Omental fat pad (tissue), 4 donors: ENCODE results near the gene KCNQ1. TPM values are rescaled to one million over a fixed set of nuclear protein-coding genes. Genes with fewer than 3 reads are reported as not detected.
A peak's percentile ranks its signal among the peaks of the same experiment; 100 is the strongest.

Source experiments
- ATAC-seq: fragments of 150-250 bp; one replicate; pipeline ENCODE4 v1.9.1; 2016; ENCODE audit warnings: mild to moderate bottlenecking, moderate library complexity; ENCODE audit not compliant: low FRiP score
- DNase-seq: peaks from one replicate; pipeline ENCODE4 v3.0.0-alpha.2; 2019; ENCODE audit warnings: low spot score
- total RNA-seq, 4 donors: library from RNA; depleted of rRNA; stranded (reverse); fragments of >200 nt; gene quantifications; one replicate each; pipeline ENCODE4 v1.1.0, GENCODE V29; 2016
- TF ChIP-seq, protein P1 (sequence below), 3 donors: fragments of 450-650 bp; IDR thresholded peaks; one replicate each; pipeline ENCODE4 v1.5.1; 2016 to 2017; ENCODE audit warnings: antibody characterized with exemption in 3 of 3, mild to moderate bottlenecking in 3 of 3, moderate library complexity in 2 of 3

The KCNQ1 gene
- total RNA-seq, 4 donors from 2014 or later: 4.5 to 5.9 (median 5.2) TPM

DNA sequence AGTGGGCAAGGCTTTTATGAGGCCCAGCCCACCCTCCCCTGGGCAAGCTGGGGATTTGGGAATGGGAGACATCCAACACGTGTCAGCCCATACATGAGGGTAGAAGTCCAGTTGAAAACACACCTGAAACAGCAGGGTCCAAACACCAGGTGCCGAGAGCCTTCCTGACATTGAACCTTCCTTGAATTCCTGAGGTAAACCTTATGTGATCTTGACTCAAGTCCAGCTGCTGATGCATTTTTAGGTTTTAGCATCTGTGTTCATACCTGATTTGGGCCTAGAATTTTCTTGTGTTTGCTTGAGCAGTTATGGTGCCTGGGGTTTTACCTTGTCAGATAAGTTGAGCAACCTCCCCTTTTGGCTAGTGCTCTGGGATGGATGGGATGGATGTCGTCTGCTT, 374.5 kb downstream of the KCNQ1 start:
- ATAC-seq (no peak), DNase-seq (no peak)
- TF ChIP-seq, protein P1, sequence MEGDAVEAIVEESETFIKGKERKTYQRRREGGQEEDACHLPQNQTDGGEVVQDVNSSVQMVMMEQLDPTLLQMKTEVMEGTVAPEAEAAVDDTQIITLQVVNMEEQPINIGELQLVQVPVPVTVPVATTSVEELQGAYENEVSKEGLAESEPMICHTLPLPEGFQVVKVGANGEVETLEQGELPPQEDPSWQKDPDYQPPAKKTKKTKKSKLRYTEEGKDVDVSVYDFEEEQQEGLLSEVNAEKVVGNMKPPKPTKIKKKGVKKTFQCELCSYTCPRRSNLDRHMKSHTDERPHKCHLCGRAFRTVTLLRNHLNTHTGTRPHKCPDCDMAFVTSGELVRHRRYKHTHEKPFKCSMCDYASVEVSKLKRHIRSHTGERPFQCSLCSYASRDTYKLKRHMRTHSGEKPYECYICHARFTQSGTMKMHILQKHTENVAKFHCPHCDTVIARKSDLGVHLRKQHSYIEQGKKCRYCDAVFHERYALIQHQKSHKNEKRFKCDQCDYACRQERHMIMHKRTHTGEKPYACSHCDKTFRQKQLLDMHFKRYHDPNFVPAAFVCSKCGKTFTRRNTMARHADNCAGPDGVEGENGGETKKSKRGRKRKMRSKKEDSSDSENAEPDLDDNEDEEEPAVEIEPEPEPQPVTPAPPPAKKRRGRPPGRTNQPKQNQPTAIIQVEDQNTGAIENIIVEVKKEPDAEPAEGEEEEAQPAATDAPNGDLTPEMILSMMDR (IDR thresholded peaks at IDR 0.05): no peak

DNA sequence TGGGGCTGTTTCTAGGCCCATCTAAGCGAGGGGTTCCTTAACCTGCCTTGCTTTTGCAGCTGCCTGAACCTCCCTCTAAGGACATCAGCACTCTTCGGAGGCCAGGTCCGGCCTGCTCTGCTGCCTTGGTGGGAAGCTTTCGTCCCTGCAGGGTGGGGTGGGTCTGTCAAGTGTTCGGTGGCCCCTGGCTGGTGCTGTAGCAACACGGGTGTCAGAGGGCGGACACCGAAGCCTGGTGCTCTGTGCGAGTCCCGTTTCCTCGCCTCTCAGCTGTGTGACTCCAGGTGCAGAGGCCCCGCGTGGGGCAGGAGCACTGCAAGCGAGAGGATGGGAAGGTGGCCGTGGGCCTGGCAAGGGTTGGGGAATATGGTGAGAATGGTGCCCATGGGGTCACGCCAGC, 376.2 kb downstream of the KCNQ1 start:
- TF ChIP-seq, protein P1 (IDR thresholded peaks at IDR 0.05): no peak
- ATAC-seq (no peak), DNase-seq (no peak)

DNA sequence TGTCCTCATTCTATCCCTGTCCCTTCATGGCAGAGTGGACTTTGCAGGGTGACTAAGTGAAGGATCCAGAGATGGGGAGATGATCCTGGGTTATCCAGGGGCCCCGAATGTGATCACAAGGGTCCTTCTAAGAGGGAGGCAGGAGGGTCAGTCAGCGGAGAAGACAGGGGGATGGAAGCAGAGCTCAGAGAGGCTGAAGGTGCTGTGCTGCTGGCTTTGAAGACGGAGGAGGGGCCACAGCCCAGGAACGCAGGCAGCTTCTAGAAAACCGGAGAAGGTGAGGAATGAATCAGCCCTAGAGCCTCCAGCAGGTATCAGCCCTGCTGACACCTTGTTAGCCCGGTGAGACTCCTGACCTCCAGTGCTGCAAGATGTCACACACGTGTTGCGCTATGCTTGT, 377.1 kb downstream of the KCNQ1 start:
- no peak for DNase-seq
- TF ChIP-seq, protein P1 (IDR thresholded peaks at IDR 0.05): no peak
- ATAC-seq: no peak

DNA sequence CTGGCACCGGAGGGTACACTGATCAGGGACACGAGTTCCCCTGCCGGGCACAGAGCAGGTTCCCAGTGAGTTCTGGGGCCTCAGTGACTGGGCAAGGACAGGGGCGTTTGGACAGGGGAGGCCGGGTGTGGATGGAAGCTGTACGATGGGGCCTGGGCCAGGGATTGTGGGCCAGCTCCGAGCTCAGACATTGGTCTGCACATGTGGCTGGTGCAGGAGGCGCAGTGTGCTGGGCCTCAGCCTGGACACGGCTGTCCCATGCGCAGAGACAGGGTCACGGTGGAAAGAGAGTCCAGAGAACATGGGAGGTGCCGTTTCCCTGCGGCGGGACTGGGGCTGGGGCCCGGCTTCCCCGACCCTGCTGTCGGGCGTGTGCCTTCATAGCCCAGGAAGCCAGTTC, 380.0 kb downstream of the KCNQ1 start:
- TF ChIP-seq, protein P1 (IDR thresholded peaks at IDR 0.05): no peak
- ATAC-seq: peak; percentile 13
- DNase-seq: no peak

DNA sequence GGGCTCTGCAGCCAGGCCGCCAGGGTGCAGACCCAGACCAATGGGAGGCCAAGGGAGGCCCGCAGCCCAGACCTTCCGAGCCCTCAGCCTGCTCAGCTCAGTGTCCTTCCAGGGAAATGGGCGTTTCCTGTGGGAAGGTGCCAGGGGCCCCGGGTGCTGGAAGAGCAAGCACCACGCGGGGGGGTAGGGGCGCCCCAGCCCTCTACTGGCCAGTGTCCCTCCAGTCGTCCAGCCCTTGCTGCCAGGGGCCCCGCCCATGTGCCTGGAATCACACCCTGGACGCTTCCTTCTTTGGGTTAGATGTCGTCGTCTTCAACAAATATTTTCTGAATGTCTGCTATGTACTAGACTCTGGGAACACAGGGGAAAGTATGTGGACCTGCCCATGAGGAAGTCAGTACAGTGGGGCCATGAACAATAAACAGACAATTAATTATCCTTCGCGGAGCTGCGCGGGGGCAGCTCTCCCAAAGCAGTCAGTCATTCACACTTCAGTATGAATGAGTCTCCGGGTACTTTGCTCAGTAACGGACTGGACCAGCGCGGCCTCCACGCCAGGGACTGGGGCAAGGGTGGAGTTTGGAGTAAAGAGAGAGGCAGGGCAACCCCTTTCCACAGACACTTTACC, 380.6 kb downstream of the KCNQ1 start:
- TF ChIP-seq, protein P1 (IDR thresholded peaks at IDR 0.05): no peak

DNA sequence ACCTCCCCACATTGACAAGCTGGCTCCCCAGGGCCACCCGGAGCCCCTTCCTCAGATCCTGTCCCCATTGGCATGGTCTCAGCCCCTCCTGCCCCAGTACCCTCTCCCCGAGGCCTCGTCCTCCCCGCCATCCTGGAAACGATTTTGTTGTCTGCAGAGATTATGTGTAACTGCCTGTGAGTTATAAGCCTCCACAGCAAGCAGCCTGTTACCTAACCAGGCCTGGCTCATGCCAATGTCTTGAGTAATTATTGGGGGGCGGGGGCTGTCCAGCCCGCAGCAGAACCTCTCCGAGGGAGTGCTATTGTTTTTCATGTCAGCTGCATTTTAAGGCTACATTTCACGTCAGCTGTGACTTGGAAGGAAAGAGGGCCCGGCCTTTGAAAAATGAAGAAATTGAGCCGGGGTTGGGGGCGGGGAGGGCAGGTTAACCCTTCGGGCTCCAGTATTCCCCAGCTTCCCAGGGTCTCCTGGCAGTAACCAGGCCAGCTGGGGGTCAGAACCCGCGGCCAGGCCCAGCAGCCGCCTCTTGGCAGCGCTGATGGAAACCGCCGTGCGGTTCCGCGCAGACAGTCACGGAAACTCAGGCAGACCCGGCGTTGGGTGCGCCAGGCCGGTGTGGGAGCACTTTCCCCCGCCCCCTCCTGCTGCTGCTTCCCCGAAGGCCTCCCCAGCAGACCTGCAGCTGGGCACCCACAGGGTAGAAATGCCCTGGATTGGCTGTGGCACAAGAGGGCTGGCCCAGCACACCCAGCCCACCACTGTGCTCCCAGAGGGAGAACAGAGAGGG, 381.3 kb downstream of the KCNQ1 start:
- TF ChIP-seq, protein P1 (IDR thresholded peaks at IDR 0.05): no peak

More for the DNA sequence above, 380.6 kb downstream of the KCNQ1 start:
- DNase-seq (no peak), ATAC-seq (peak; percentile 62)

DNA sequence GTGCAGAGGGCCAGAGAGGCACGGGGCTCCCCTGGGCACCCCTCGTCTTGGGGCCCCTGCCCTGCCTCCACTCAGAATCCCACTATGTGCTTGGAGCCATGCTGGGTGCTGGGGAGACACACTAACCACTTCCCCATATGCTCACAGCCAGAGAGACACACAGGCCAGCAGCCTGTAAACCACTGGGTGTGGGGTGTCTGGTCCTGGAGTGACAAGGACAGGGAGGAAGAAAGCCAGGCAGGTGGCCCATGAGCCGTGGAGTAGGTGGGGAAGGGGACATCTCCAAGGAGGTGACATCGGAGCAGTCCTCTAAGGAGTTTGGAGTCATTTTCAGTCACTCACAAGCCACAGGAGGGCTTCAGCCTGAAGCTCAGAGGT, 381.9 kb downstream of the KCNQ1 start:
- TF ChIP-seq, protein P1 (IDR thresholded peaks at IDR 0.05): no peak
- DNase-seq (no peak), ATAC-seq (no peak)

More for the DNA sequence above, 381.3 kb downstream of the KCNQ1 start:
- DNase-seq (peak; percentile 70), ATAC-seq (peak; percentile 95)
